ENCODE data around the gene PRRC2C. TPM values are rescaled to one million over a fixed set of nuclear protein-coding genes. Genes with fewer than 3 reads are reported as not detected.

PRRC2C gene
- total RNA-seq, 1 experiment from 2014 or later, result 267 TPM

GRCh38 chr1:171487038-171487437 is 1.7 kb downstream of the PRRC2C start:
- no peak for DNase-seq
- H3K18ac ChIP-seq (ENCODE audit: insufficient read length, low read depth, low read length), result no peak overlapping the region
- H3K56ac ChIP-seq (ENCODE audit: insufficient read length, low read depth, low read length), result no peak overlapping the region
- H3K4me3 Mint-ChIP-seq, result peak overlapping the region; percentile 92 to 98
- no peak overlapping the region for H2AFZ ChIP-seq (ENCODE audit: low read length)
- peak overlapping the region; percentile 33 for H3K9ac ChIP-seq (ENCODE audit: extremely low read depth, insufficient read length, low read length)
- H3K27ac ChIP-seq (ENCODE audit: insufficient read length, low read depth, low read length), result no peak overlapping the region
- H3K9me3 ChIP-seq (ENCODE audit: control insufficient read depth, low read depth, low read length), result no peaks in the 10 kb centered on the region
- H3K9me3 Mint-ChIP-seq, result no peaks in the 10 kb centered on the region
- no peak overlapping the region for H2BK20ac ChIP-seq (ENCODE audit: low read depth, low read length, poor library complexity, severe bottlenecking)
- no peak overlapping the region for H2BK12ac ChIP-seq (ENCODE audit: insufficient read length, low read depth, low read length)
- H3K27me3 Mint-ChIP-seq (ENCODE audit: low read depth), result no peaks in the 10 kb centered on the region
- no peak overlapping the region for H3T11ph ChIP-seq (ENCODE audit: low read length)
- no peaks in the 10 kb centered on the region; the same call in 1 of the 2 replicates for H3K27me3 ChIP-seq (ENCODE audit: insufficient read depth, low read length)
- H3K79me1 ChIP-seq (ENCODE audit: insufficient read depth, low read depth, low read length, poor library complexity, severe bottlenecking), result no peaks in the 10 kb centered on the region
- H4K91ac ChIP-seq (ENCODE audit: insufficient read length, low read depth, low read length), result no peak overlapping the region
- H4K20me1 ChIP-seq (ENCODE audit: control insufficient read depth, insufficient read depth, insufficient read length), result no peaks in the 10 kb centered on the region
- no peak overlapping the region for H3K14ac ChIP-seq (ENCODE audit: insufficient read depth, low read length)
- no peak overlapping the region for H4K5ac ChIP-seq (ENCODE audit: insufficient read length, low read depth, low read length)
- peaks cover 6% of the 10 kb centered on the region for H3K23me2 ChIP-seq (ENCODE audit: insufficient read length, low read depth, low read length, poor library complexity, severe bottlenecking)
- H3K27ac Mint-ChIP-seq, result 0 out of 7 replicates have a peak overlapping the region, but pooled peaks of 1 of the 3 experiments have one; percentile 16
- peaks cover 37 to 40% of the 10 kb centered on the region in 2 experiments for H3K4me1 Mint-ChIP-seq
- no peak overlapping the region for H2BK15ac ChIP-seq (ENCODE audit: low read depth, low read length)
- H3K4ac ChIP-seq (ENCODE audit: low read depth, low read length), result no peak overlapping the region
- TF ChIP-seq CTCF (conservative IDR thresholded peaks at IDR 0.05), result no peak
- H3K4me2 ChIP-seq (ENCODE audit: insufficient read depth, insufficient read length, low read length), result peak overlapping the region; percentile 84
- H3K79me2 ChIP-seq (ENCODE audit: insufficient read depth, low read length), result peaks cover 55% of the 10 kb centered on the region
- no peak overlapping the region for H3K23ac ChIP-seq (ENCODE audit: insufficient read length, low read depth, low read length)
- peaks cover 2 to 13% (median 10%) of the 10 kb centered on the region in 3 experiments; a peak in 6 of 7 replicates for H3K36me3 Mint-ChIP-seq (ENCODE audit: insufficient read depth in 1 of 3, low read depth in 3 of 3)
- H3K4me1 ChIP-seq (ENCODE audit: insufficient read depth, low read length), result no peaks in the 10 kb centered on the region
- H2AK5ac ChIP-seq (ENCODE audit: insufficient read length, low read length), result no peak overlapping the region
- no peak overlapping the region for H2BK5ac ChIP-seq (ENCODE audit: insufficient read length, low read length)
- H4K8ac ChIP-seq (replicated peaks; ENCODE audit: insufficient read length, low read depth, low read length), result no peak overlapping the region
- no peak overlapping the region for H2BK120ac ChIP-seq (ENCODE audit: low read depth, low read length, poor library complexity, severe bottlenecking)
